OCI-LY7 (cell line): ENCODE measurements around the gene MVD. TPM values are rescaled to one million over a fixed set of nuclear protein-coding genes. Genes with fewer than 3 reads are reported as not detected.
A peak's percentile ranks its signal among the peaks of the same experiment; 100 is the strongest.

Experiments
- BruUV-seq: library from RNA; stranded (reverse); fragments of 400-500 nt; replicated peaks from 2 replicates; lab custom pipeline; 2021; lab: Mats Ljungman, UMichigan
- CTCF ChIA-PET: fragments of 300-600 bp; sonication (Branson Sonifier 250); formaldehyde crosslinking; loops from one replicate; lab custom pipeline; 2022; ENCODE audit warnings: antibody characterized with exemption; ENCODE audit not compliant: unreplicated experiment; lab: Charles Lee
- POLR2A ChIA-PET: fragments of 300-600 bp; sonication (Branson Sonifier 250); formaldehyde crosslinking; loops from one replicate; lab custom pipeline; 2022; ENCODE audit warnings: antibody characterized with exemption; lab: Charles Lee
- DNase-seq: peaks from one replicate; pipeline ENCODE4 v3.0.0-alpha.2; 2015; ENCODE audit warnings: low spot score
- H2AFZ ChIP-seq: fragments of 200-600 bp; sonication (generic), shearing (Covaris generic); 2 replicates; pipeline ENCODE4 v1.6.1; 2014; ENCODE audit warnings: mild to moderate bottlenecking, antibody characterized with exemption, low read length, moderate library complexity
- H3K27ac ChIP-seq: fragments of 200-600 bp; sonication (generic); 2 replicates; pipeline ENCODE4 v1.5.1; 2014; ENCODE audit warnings: mixed run types, low read depth, mild to moderate bottlenecking, moderate library complexity, low read length, inconsistent platforms; ENCODE audit not compliant: poor library complexity, severe bottlenecking
- H3K36me3 ChIP-seq: fragments of 200-600 bp; sonication (generic); 2 replicates; pipeline ENCODE4 v1.6.1; 2014; ENCODE audit warnings: mild to moderate bottlenecking, antibody characterized with exemption, low read length, moderate library complexity, mixed read lengths; ENCODE audit not compliant: insufficient read depth
- H3K4me1 ChIP-seq: fragments of 200-600 bp; sonication (generic); 2 replicates; pipeline ENCODE4 v1.5.1; 2014; ENCODE audit warnings: mild to moderate bottlenecking, low read length; ENCODE audit not compliant: insufficient read depth, poor library complexity, severe bottlenecking
- H3K4me2 ChIP-seq: fragments of 200-600 bp; sonication (generic); 2 replicates; pipeline ENCODE4 v1.6.1; 2014; ENCODE audit warnings: mild to moderate bottlenecking, low read length
- H3K4me3 ChIP-seq: fragments of 200-600 bp; sonication (generic); 2 replicates; pipeline ENCODE4 v1.5.1; 2014; ENCODE audit warnings: mild to moderate bottlenecking, low read depth, low read length; ENCODE audit not compliant: poor library complexity, severe bottlenecking
- H3K79me2 ChIP-seq: fragments of 200-600 bp; sonication (generic); 2 replicates; pipeline ENCODE4 v1.6.1; 2016; ENCODE audit warnings: low read depth, mild to moderate bottlenecking, low read length, moderate library complexity, mixed read lengths; ENCODE audit not compliant: insufficient read depth
- H3K9me2 ChIP-seq: fragments of 200-600 bp; sonication (generic); 2 replicates; pipeline ENCODE4 v1.6.1; 2016; ENCODE audit warnings: mild to moderate bottlenecking, low read length, mixed read lengths; ENCODE audit not compliant: insufficient read depth
- H3K9me3 ChIP-seq: fragments of 200-600 bp; sonication (generic); 2 replicates; pipeline ENCODE4 v1.6.1; 2014; ENCODE audit warnings: mild to moderate bottlenecking, mixed run types, low read length, mixed read lengths
- H4K20me1 ChIP-seq: fragments of 200-600 bp; sonication (generic); 2 replicates; pipeline ENCODE4 v1.6.1; 2014; ENCODE audit warnings: mild to moderate bottlenecking, antibody characterized with exemption, low read length, moderate library complexity, mixed read lengths; ENCODE audit not compliant: insufficient read depth
- EZH2phosphoT487 ChIP-seq: fragments of 200-600 bp; sonication (generic); IDR thresholded peaks from 2 replicates; pipeline ENCODE4 v1.6.1; 2018; ENCODE audit warnings: low read depth, borderline replicate concordance, mild to moderate bottlenecking, mixed run types, antibody characterized with exemption, low read length, moderate library complexity, mixed read lengths
- intact Hi-C: fragments of 100-400 bp; cut with micrococcal nuclease; formaldehyde crosslinking; loops from one replicate; pipeline ENCODE4 v1.10.0; 2022; ENCODE audit not compliant: unreplicated experiment
- total RNA-seq, 2 experiments: library from RNA; depleted of rRNA in 1 of 2; stranded (reverse); fragments of >200 nt in 1 of 2; shearing (Covaris generic) in 1 of 2; gene quantifications; 2 replicates each; pipeline ENCODE4 v1.2.3, GENCODE V29; 2014 to 2022
- TF ChIP-seq, protein P1 (sequence below): fragments of 200-600 bp; sonication (generic); conservative IDR thresholded peaks from 2 replicates; pipeline ENCODE4 v1.5.1; 2014; ENCODE audit warnings: mild to moderate bottlenecking, antibody characterized with exemption, low read length, moderate library complexity, mixed read lengths

Gene MVD
- total RNA-seq, 2 experiments from 2014 or later = 65.6 to 158 TPM

GRCh38 chr16:88649924-88650748, 12.8 kb downstream of the MVD start:
- POLR2A ChIA-PET = no interaction called here
- H2AFZ ChIP-seq = no peak overlapping the region
- intact Hi-C loops = loop anchor here (2.0 to 5.0 kb wide), 2 partner anchors 15 to 1007 kb away; partner anchors contain the start of genes CHMP1A and SPATA33
- peak overlapping the region; percentile 90 for H3K4me3 ChIP-seq
- H3K4me2 ChIP-seq = peak overlapping the region; percentile 100
- H3K9me2 ChIP-seq = no peaks in the 10 kb centered on the region
- peak; percentile 54 for DNase-seq
- H3K27ac ChIP-seq = peak overlapping the region; percentile 94
- H3K4me1 ChIP-seq = peaks cover 36% of the 10 kb centered on the region
- peaks cover 31% of the 10 kb centered on the region for H3K79me2 ChIP-seq
- TF ChIP-seq EZH2phosphoT487 = no peak
- TF ChIP-seq, protein P1, sequence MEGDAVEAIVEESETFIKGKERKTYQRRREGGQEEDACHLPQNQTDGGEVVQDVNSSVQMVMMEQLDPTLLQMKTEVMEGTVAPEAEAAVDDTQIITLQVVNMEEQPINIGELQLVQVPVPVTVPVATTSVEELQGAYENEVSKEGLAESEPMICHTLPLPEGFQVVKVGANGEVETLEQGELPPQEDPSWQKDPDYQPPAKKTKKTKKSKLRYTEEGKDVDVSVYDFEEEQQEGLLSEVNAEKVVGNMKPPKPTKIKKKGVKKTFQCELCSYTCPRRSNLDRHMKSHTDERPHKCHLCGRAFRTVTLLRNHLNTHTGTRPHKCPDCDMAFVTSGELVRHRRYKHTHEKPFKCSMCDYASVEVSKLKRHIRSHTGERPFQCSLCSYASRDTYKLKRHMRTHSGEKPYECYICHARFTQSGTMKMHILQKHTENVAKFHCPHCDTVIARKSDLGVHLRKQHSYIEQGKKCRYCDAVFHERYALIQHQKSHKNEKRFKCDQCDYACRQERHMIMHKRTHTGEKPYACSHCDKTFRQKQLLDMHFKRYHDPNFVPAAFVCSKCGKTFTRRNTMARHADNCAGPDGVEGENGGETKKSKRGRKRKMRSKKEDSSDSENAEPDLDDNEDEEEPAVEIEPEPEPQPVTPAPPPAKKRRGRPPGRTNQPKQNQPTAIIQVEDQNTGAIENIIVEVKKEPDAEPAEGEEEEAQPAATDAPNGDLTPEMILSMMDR = no peak
- H3K36me3 ChIP-seq = peaks cover 60% of the 10 kb centered on the region
- CTCF ChIA-PET = no interaction called here
- no TSS peak for BruUV-seq
- H3K9me3 ChIP-seq = no peaks in the 10 kb centered on the region
- H4K20me1 ChIP-seq = peaks cover 17% of the 10 kb centered on the region

DNA sequence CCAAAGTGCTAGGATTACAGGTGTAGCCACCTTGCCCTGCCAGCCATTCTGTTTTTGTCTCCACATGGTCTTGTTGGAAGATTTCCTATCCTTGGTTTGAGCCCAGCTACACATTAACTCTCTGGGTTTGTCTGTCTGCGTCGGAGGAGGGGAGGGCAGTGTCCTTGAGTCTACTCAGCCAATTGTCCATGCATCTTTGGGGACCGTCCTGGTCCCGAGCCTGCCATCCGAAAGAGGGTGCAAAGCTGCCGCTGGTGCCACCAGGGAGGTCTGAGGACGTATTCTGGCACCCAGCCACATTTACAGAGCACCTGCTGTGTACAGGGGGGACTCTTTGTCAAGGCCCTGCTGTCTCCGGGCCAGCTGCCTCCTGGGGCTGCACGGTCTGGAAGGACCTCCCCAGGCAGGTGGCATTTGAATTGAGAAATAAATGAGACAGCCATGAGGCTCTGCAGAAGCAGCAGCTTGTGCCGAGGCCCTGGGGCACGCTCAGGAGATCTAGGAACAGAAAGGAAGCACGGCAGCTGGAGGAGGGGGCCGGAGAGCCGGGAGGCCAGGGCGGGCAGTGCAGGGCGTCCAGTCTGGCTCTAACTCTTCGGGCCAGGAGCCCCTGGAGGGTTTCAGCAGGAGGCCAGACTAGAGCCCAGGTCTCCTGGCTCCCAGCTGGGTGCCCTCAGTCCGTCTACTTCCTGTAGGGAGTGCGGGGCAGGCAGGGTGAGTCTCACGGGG, 13.5 kb downstream of the MVD start:
- intact Hi-C loops = no loop called here
- H3K79me2 ChIP-seq = peaks cover 31% of the 10 kb centered on the region
- ChIA-PET POLR2A (interaction anchor here (0.7 kb wide), 1 partner anchor 469 kb away, joined by 7 read pairs; no protein-coding TSS in a partner anchor), CTCF (no interaction called here)
- H3K9me2 ChIP-seq = no peaks in the 10 kb centered on the region
- no TSS peak for BruUV-seq
- H4K20me1 ChIP-seq = peaks cover 17% of the 10 kb centered on the region
- peak overlapping the region; percentile 94 for H3K27ac ChIP-seq
- DNase-seq = peak; percentile 41
- peaks cover 59% of the 10 kb centered on the region for H3K36me3 ChIP-seq
- no peak overlapping the region for H2AFZ ChIP-seq
- TF ChIP-seq, protein P1 = no peak
- no peak for TF ChIP-seq EZH2phosphoT487
- peaks cover 36% of the 10 kb centered on the region for H3K4me1 ChIP-seq
- peak overlapping the region; percentile 90 for H3K4me3 ChIP-seq
- H3K9me3 ChIP-seq = no peaks in the 10 kb centered on the region
- H3K4me2 ChIP-seq = peak overlapping the region; percentile 100
